Upper lobe of right lung (tissue), 1 donor: ENCODE results near the gene NYAP2. TPM values are rescaled to one million over a fixed set of nuclear protein-coding genes. Genes with fewer than 3 reads are reported as not detected.

Source experiments
- ATAC-seq: fragments of 200-7000 bp; cut with Tn5 transposase; one replicate; pipeline ENCODE4 v1.9.1; 2020; ENCODE audit warnings: mild to moderate bottlenecking, moderate library complexity
- DNase-seq: peaks from one replicate; pipeline ENCODE4 v3.0.0-alpha.2; 2020
- H3K27ac ChIP-seq: fragments of 200-600 bp; one replicate; pipeline ENCODE4 v1.8.0; 2022
- H3K27me3 ChIP-seq: fragments of 200-600 bp; one replicate; pipeline ENCODE4 v1.8.0; 2022; ENCODE audit warnings: mild to moderate bottlenecking
- H3K36me3 ChIP-seq: fragments of 200-600 bp; one replicate; pipeline ENCODE4 v1.8.0; 2022
- H3K4me1 ChIP-seq: fragments of 200-600 bp; one replicate; pipeline ENCODE4 v1.8.0; 2022
- H3K4me3 ChIP-seq: fragments of 200-600 bp; one replicate; pipeline ENCODE4 v1.8.0; 2022; ENCODE audit warnings: mild to moderate bottlenecking
- H3K9me3 ChIP-seq: fragments of 200-600 bp; one replicate; pipeline ENCODE4 v1.8.0; 2022
- CTCF ChIP-seq: fragments of 200-600 bp; IDR thresholded peaks from one replicate; pipeline ENCODE4 v1.8.0; 2022; ENCODE audit warnings: antibody characterized with exemption
- intact Hi-C: fragments of 100-400 bp; cut with DNase I; formaldehyde crosslinking; loops from one replicate; pipeline ENCODE4 v1.11.0; 2022
- total RNA-seq: library from RNA; stranded (reverse); fragmentation: NEBNext Ultra II Directional; extraction: Animal tissue kit (Norgen Biotek cat#: 25700); gene quantifications from one replicate; pipeline ENCODE4 v1.2.1, GENCODE V29; 2021
- donor health status: DM: no; HTN: yes; CAD: no; lungs with severe emphysema.

NYAP2 gene
- total RNA-seq, 1 donor from 2014 or later = 0.93 TPM

GRCh38 chr2:225543626-225544025 is 144.1 kb downstream of the NYAP2 start:
- no peaks in the 10 kb centered on the region for H3K9me3 ChIP-seq
- no peaks in the 10 kb centered on the region for H3K27me3 ChIP-seq
- intact Hi-C loops = no loop called here
- DNase-seq = no peak
- no peak overlapping the region for H3K4me3 ChIP-seq
- no peaks in the 10 kb centered on the region for H3K36me3 ChIP-seq
- H3K27ac ChIP-seq = no peak overlapping the region
- no peaks in the 10 kb centered on the region for H3K4me1 ChIP-seq
- TF ChIP-seq CTCF = no peak
- no peak for ATAC-seq

GRCh38 chr2:225556461-225556860 is 157.0 kb downstream of the NYAP2 start:
- no peak for ATAC-seq
- no peaks in the 10 kb centered on the region for H3K9me3 ChIP-seq
- no peak overlapping the region for H3K4me3 ChIP-seq
- TF ChIP-seq CTCF = no peak
- H3K27ac ChIP-seq = no peak overlapping the region
- DNase-seq = no peak
- intact Hi-C loops = no loop called here
- H3K27me3 ChIP-seq = no peaks in the 10 kb centered on the region
- no peaks in the 10 kb centered on the region for H3K4me1 ChIP-seq
- no peaks in the 10 kb centered on the region for H3K36me3 ChIP-seq

- H3K36me3 ChIP-seq = no peaks in the 10 kb centered on the region
- H3K4me1 ChIP-seq = no peaks in the 10 kb centered on the region
- intact Hi-C loops = no loop called here
- no peaks in the 10 kb centered on the region for H3K27me3 ChIP-seq
- H3K9me3 ChIP-seq = no peaks in the 10 kb centered on the region
- H3K4me3 ChIP-seq = no peak overlapping the region
- no peak for ATAC-seq
- DNase-seq = no peak
- no peak overlapping the region for H3K27ac ChIP-seq
- no peak for TF ChIP-seq CTCF
These were observed 159.0 kb downstream of the NYAP2 start for GRCh38 chr2:225558399-225559071.

GRCh38 chr2:225559072-225559415 is 159.5 kb downstream of the NYAP2 start:
- Histone ChIP-seq H3K4me1 (no peaks in the 10 kb centered on the region), H3K9me3 (no peaks in the 10 kb centered on the region), H3K27ac (no peak overlapping the region), H3K36me3 (no peaks in the 10 kb centered on the region), H3K27me3 (no peaks in the 10 kb centered on the region), H3K4me3 (no peak overlapping the region)
- DNase-seq (no peak), ATAC-seq (no peak)
- intact Hi-C loops = no loop called here
- TF ChIP-seq CTCF = no peak

GRCh38 chr2:225566798-225567197 is 167.3 kb downstream of the NYAP2 start:
- no peak for TF ChIP-seq CTCF
- DNase-seq (no peak), ATAC-seq (peak; percentile 85)
- Histone ChIP-seq H3K27ac (no peak overlapping the region), H3K27me3 (no peaks in the 10 kb centered on the region), H3K36me3 (no peaks in the 10 kb centered on the region), H3K9me3 (no peaks in the 10 kb centered on the region), H3K4me3 (no peak overlapping the region), H3K4me1 (no peaks in the 10 kb centered on the region)
- intact Hi-C loops = no loop called here

- peak; percentile 57 for ATAC-seq
- H3K27ac ChIP-seq = no peak overlapping the region
- H3K36me3 ChIP-seq = no peaks in the 10 kb centered on the region
- no peaks in the 10 kb centered on the region for H3K27me3 ChIP-seq
- no peak for TF ChIP-seq CTCF
- DNase-seq = no peak
- H3K4me3 ChIP-seq = no peak overlapping the region
- no peaks in the 10 kb centered on the region for H3K9me3 ChIP-seq
- no peaks in the 10 kb centered on the region for H3K4me1 ChIP-seq
- intact Hi-C loops = no loop called here
These were observed 170.5 kb downstream of the NYAP2 start for GRCh38 chr2:225569995-225570394.
